ENCODE results near the gene CLDN16.

The CLDN16 gene

DNA sequence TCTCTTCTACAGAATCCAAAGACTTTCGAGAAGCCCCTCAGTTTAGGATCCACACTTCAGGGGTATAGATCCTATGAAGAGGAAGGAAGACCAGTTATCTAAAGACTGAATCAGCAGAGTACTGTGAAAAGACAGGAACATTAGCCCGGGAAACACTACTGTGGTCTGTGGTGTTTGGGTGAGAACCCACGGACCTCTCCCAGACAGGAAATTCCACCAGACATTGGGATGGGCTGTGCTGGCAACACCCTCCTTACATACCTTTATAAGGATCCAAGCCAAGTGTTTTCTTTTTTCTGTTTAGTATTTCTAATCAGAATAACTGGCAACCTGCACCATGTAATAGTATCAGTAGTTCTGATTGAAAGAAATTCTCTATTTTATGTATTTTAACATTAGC lies 47.7 kb downstream of the CLDN16 start:
- no peaks in the 10 kb centered on the region for H3K9me3 ChIP-seq (ENCODE audit: control insufficient read depth, insufficient read depth, low read length)
- H3K36me3 ChIP-seq (ENCODE audit: control insufficient read depth, insufficient read depth, low read length): no peaks in the 10 kb centered on the region
- no peak for DNase-seq (ENCODE audit: low read depth, low spot score)
- no peak overlapping the region for H3K4me3 ChIP-seq (ENCODE audit: low read length)
- no CpG with 5 or more reads among the region's 3 CpGs for WGBS (ENCODE audit: insufficient coverage, insufficient read length)
- no peak overlapping the region for H3K27ac ChIP-seq (ENCODE audit: low read length)
- H3K4me1 ChIP-seq (ENCODE audit: control insufficient read depth, insufficient read depth, low read length): no peaks in the 10 kb centered on the region
- no peaks in the 10 kb centered on the region for H3K27me3 ChIP-seq (ENCODE audit: control insufficient read depth, insufficient read depth, low read length)

DNA sequence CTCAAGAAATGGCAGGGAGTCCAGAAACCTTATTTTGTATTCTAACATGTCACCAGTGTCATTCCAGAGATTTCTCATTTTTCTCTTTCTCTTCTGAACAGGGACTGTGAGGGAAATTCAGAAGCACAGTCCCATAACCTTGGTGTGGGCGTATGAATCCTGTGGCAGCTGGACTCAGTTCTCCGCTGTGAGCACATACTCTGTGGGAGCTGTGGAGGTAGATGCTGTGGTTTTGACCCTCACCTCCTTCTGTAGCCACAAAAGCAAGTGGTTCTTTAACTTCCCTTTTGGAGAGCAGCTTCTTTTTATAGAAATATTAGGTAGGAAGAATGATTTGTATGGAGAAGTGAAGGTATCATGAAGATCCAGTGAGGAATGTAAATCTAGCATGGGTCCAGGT lies 48.4 kb downstream of the CLDN16 start:
- no peak for DNase-seq (ENCODE audit: low read depth, low spot score)
- H3K36me3 ChIP-seq (ENCODE audit: control insufficient read depth, insufficient read depth, low read length): no peaks in the 10 kb centered on the region
- no peak overlapping the region for H3K27ac ChIP-seq (ENCODE audit: low read length)
- no peaks in the 10 kb centered on the region for H3K27me3 ChIP-seq (ENCODE audit: control insufficient read depth, insufficient read depth, low read length)
- no peak overlapping the region for H3K4me3 ChIP-seq (ENCODE audit: low read length)
- WGBS (ENCODE audit: insufficient coverage, insufficient read length): no CpG with 5 or more reads among the region's 2 CpGs
- no peaks in the 10 kb centered on the region for H3K9me3 ChIP-seq (ENCODE audit: control insufficient read depth, insufficient read depth, low read length)
- no peaks in the 10 kb centered on the region for H3K4me1 ChIP-seq (ENCODE audit: control insufficient read depth, insufficient read depth, low read length)

DNA sequence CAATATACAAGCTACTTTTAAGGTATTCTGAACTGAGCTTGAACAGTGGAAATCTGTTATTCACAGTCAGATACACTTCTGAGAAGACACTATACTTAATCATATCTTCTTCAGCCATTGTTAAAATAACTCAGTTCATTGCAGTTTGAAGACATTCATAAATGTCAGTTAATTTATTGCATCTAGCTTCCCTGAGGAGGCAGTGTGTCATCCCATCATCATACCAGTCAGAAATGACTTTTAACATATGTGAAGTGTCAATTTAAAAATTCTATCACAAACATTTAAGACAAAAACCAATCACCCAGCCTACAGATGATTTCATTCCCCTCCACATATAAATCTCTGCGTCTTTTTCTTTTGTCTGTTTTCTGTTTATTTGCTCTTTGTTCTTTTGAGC lies 54.3 kb downstream of the CLDN16 start:
- no peak overlapping the region for H3K4me3 ChIP-seq (ENCODE audit: low read length)
- DNase-seq (ENCODE audit: low read depth, low spot score): no peak
- H3K9me3 ChIP-seq (ENCODE audit: control insufficient read depth, insufficient read depth, low read length): no peaks in the 10 kb centered on the region
- no CpG with 5 or more reads among the region's 1 CpG for WGBS (ENCODE audit: insufficient coverage, insufficient read length)
- no peaks in the 10 kb centered on the region for H3K27me3 ChIP-seq (ENCODE audit: control insufficient read depth, insufficient read depth, low read length)
- no peaks in the 10 kb centered on the region for H3K36me3 ChIP-seq (ENCODE audit: control insufficient read depth, insufficient read depth, low read length)
- H3K27ac ChIP-seq (ENCODE audit: low read length): no peak overlapping the region
- H3K4me1 ChIP-seq (ENCODE audit: control insufficient read depth, insufficient read depth, low read length): no peaks in the 10 kb centered on the region

DNA sequence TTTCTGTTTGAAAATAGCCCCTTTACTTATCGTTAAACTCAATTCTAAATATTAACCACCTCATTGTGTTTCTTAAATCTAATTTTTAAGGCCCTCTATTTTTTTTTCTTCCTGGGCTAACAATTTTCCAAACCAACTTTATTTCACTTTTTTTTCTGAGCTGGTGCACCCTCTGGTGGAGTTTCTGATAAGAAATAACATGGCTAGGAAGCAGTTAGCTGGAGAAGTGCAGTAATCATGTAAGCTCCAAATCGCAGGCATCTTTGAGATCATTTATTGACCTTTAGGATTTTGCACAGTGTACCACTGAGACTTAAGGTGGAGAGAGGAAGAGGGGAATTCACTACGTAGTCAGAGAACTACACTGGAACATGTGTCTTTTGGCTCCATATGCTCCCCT lies 55.3 kb downstream of the CLDN16 start:
- H3K4me3 ChIP-seq (ENCODE audit: low read length): no peak overlapping the region
- no peaks in the 10 kb centered on the region for H3K36me3 ChIP-seq (ENCODE audit: control insufficient read depth, insufficient read depth, low read length)
- no peaks in the 10 kb centered on the region for H3K27me3 ChIP-seq (ENCODE audit: control insufficient read depth, insufficient read depth, low read length)
- H3K9me3 ChIP-seq (ENCODE audit: control insufficient read depth, insufficient read depth, low read length): no peaks in the 10 kb centered on the region
- H3K4me1 ChIP-seq (ENCODE audit: control insufficient read depth, insufficient read depth, low read length): no peaks in the 10 kb centered on the region
- DNase-seq (ENCODE audit: low read depth, low spot score): no peak
- H3K27ac ChIP-seq (ENCODE audit: low read length): no peak overlapping the region
- 100% methylated on average over 1 of the region's 3 CpGs for WGBS (ENCODE audit: insufficient coverage, insufficient read length)

DNA sequence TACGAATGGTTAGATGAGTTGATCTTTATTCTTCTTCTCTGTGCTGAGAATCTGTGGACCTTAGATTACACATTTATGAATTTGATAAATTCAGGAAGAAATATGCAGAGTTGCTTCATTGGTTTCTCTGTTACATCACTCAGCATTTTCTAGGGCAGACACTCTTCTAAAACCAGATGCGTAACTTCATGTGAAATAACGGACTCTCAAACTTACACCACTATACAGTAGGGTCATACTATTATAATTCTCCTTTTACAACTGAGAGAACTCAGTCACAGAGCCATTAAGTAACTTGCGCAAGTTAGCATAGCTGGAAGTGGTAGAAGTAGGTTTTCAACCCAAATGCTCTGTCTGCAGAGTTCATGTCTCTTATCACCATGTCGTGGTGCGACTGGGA lies 56.0 kb downstream of the CLDN16 start:
- H3K36me3 ChIP-seq (ENCODE audit: control insufficient read depth, insufficient read depth, low read length): no peaks in the 10 kb centered on the region
- DNase-seq (ENCODE audit: low read depth, low spot score): no peak
- no peaks in the 10 kb centered on the region for H3K27me3 ChIP-seq (ENCODE audit: control insufficient read depth, insufficient read depth, low read length)
- no peak overlapping the region for H3K27ac ChIP-seq (ENCODE audit: low read length)
- no CpG with 5 or more reads among the region's 6 CpGs for WGBS (ENCODE audit: insufficient coverage, insufficient read length)
- no peaks in the 10 kb centered on the region for H3K9me3 ChIP-seq (ENCODE audit: control insufficient read depth, insufficient read depth, low read length)
- no peaks in the 10 kb centered on the region for H3K4me1 ChIP-seq (ENCODE audit: control insufficient read depth, insufficient read depth, low read length)
- no peak overlapping the region for H3K4me3 ChIP-seq (ENCODE audit: low read length)

DNA sequence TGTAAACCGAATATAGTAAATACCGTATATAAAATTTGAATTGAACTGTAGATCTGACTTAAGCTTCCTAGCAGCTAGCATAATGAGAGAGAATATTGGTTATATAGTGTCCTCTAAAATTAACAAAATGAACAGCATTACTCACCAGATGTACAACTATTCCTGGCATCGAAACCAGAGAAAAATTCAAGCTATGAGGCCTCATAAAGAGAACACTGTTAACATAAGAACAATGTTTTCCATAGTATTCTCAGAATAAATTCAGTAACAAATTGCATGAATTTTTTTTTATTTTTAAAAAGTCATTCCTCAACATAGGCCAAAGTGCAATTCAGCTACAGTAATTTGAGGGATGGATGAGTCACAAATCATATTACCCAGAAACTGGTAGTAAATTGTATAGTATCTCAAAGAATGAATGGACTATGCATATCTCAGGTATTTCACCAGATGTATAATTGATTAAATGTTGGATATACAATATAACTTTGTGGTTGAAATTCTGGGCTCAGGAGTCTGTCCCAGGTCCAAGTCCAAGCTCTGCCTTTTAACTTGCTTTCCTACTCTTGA lies 56.7 kb downstream of the CLDN16 start:
- no peak overlapping the region for H3K27ac ChIP-seq (ENCODE audit: low read length)
- H3K4me3 ChIP-seq (ENCODE audit: low read length): no peak overlapping the region
- H3K9me3 ChIP-seq (ENCODE audit: control insufficient read depth, insufficient read depth, low read length): no peaks in the 10 kb centered on the region
- H3K4me1 ChIP-seq (ENCODE audit: control insufficient read depth, insufficient read depth, low read length): no peaks in the 10 kb centered on the region
- no peak for DNase-seq (ENCODE audit: low read depth, low spot score)
- H3K36me3 ChIP-seq (ENCODE audit: control insufficient read depth, insufficient read depth, low read length): no peaks in the 10 kb centered on the region
- H3K27me3 ChIP-seq (ENCODE audit: control insufficient read depth, insufficient read depth, low read length): no peaks in the 10 kb centered on the region
- WGBS (ENCODE audit: insufficient coverage, insufficient read length): no CpG with 5 or more reads among the region's 3 CpGs

DNA sequence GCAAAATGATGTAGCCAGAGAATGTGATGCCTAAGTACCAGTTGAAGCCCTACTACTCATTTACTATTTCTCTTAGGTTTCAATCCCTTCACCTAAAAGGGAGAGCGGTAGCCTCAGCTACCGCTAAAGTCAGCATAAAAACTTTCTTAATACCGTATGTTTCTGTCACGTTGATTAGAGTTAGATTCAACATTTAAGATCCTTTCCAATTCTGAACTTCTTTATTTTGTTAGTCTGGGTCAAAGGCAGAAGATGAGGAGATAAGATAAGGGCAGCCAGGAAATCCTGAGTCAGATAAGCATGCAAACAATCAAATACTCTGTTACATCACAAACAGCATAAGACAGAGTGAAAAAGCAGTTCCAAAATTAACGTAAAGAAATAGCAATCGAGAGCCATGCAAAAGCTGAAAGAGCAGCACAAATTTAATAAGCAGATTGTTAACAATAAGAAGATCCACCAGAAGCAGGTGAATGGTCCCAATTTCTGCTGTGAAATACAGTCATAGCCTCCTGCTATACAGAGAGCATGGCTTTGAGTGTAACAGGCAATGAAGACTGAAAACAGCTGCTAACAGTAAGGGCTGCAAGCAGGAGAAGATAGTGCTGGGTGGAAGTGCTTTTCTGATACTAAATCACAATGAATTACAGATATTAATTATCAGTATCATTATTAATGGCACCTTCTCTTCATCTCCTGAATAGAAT lies 58.8 kb downstream of the CLDN16 start:
- H3K4me1 ChIP-seq (ENCODE audit: control insufficient read depth, insufficient read depth, low read length): no peaks in the 10 kb centered on the region
- H3K27ac ChIP-seq (ENCODE audit: low read length): no peak overlapping the region
- no CpG with 5 or more reads among the region's 6 CpGs for WGBS (ENCODE audit: insufficient coverage, insufficient read length)
- no peaks in the 10 kb centered on the region for H3K9me3 ChIP-seq (ENCODE audit: control insufficient read depth, insufficient read depth, low read length)
- no peaks in the 10 kb centered on the region for H3K27me3 ChIP-seq (ENCODE audit: control insufficient read depth, insufficient read depth, low read length)
- DNase-seq (ENCODE audit: low read depth, low spot score): no peak
- H3K36me3 ChIP-seq (ENCODE audit: control insufficient read depth, insufficient read depth, low read length): no peaks in the 10 kb centered on the region
- no peak overlapping the region for H3K4me3 ChIP-seq (ENCODE audit: low read length)

DNA sequence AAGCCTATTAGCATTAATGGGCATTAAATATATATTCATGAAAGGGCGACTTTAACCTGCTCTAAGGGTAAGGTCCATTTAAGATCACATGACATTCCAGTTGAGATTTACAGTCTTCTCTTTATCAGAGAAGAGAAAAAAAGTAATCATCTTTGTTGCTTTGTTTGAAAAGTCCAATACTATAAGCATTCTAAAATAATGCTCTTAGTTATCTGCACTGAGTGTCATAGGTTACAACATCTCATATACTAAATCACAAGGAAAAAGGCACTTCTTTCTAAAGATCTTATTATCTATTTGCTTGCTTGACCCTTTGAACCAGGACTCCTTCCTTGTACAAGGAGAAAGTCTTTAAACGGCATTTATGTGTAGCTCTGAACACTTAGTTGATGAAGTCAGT lies 60.3 kb downstream of the CLDN16 start:
- no peak for DNase-seq (ENCODE audit: low read depth, low spot score)
- no peaks in the 10 kb centered on the region for H3K36me3 ChIP-seq (ENCODE audit: control insufficient read depth, insufficient read depth, low read length)
- no peak overlapping the region for H3K4me3 ChIP-seq (ENCODE audit: low read length)
- no CpG with 5 or more reads among the region's 2 CpGs for WGBS (ENCODE audit: insufficient coverage, insufficient read length)
- no peaks in the 10 kb centered on the region for H3K9me3 ChIP-seq (ENCODE audit: control insufficient read depth, insufficient read depth, low read length)
- H3K4me1 ChIP-seq (ENCODE audit: control insufficient read depth, insufficient read depth, low read length): no peaks in the 10 kb centered on the region
- H3K27ac ChIP-seq (ENCODE audit: low read length): no peak overlapping the region
- no peaks in the 10 kb centered on the region for H3K27me3 ChIP-seq (ENCODE audit: control insufficient read depth, insufficient read depth, low read length)

DNA sequence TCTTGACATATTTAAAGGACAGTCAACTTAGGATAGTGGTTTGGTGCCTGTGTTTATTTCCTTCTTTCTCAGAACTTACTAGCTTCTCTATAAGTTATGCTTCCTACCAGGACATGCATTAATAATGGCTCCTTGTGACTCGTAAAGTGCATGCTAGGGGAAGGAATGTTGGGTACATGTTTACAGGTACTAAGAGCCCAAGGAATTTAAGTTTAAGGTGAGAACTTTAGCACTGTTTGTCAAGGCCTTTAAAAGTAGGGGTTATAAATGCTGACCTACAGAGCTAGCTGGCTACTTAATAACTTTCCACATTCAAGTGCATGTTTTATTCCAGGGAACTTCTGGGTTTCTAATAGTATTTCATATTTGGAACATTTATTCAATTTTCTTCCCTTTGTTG lies 61.8 kb downstream of the CLDN16 start, which contains the start of gene TMEM207:
Gene TMEM207 (minus strand): TSS at position 101 of the 400 bp plus-strand sequence. CDS start 92 bp downstream, at position 9.
- DNase-seq (ENCODE audit: low read depth, low spot score): no peak
- Histone ChIP-seq H3K36me3 (ENCODE audit: control insufficient read depth, insufficient read depth, low read length) (no peaks in the 10 kb centered on the region), H3K4me3 (ENCODE audit: low read length) (no peak within 1 kb of the TSS), H3K4me1 (ENCODE audit: control insufficient read depth, insufficient read depth, low read length) (no peaks in the 10 kb centered on the region), H3K27ac (ENCODE audit: low read length) (no peak within 1 kb of the TSS), H3K27me3 (ENCODE audit: control insufficient read depth, insufficient read depth, low read length) (no peaks in the 10 kb centered on the region), H3K9me3 (ENCODE audit: control insufficient read depth, insufficient read depth, low read length) (no peaks in the 10 kb centered on the region)
- WGBS (ENCODE audit: insufficient coverage, insufficient read length): no CpG with 5 or more reads among the region's 1 CpG

DNA sequence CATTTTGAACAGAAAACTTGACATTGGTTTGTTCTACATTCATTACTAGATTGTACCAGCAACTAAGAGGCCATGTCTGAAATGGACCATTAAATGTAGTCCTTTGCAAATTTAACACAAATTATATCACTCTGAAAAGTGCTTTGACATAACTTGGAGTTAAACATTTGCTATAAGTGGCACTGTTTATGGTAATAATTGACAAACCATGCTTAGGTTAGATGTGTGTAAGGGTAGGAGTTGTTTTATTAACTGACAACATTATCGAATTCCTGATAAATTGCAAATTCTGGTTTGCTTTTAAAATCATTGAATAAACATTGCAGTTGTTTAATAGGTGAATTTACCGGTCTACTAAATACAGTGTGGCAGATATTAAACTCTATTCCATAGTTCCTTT lies 67.9 kb downstream of the CLDN16 start:
- DNase-seq (ENCODE audit: low read depth, low spot score): no peak
- H3K27me3 ChIP-seq (ENCODE audit: control insufficient read depth, insufficient read depth, low read length): no peaks in the 10 kb centered on the region
- no peak overlapping the region for H3K27ac ChIP-seq (ENCODE audit: low read length)
- WGBS (ENCODE audit: insufficient coverage, insufficient read length): no CpG with 5 or more reads among the region's 2 CpGs
- H3K36me3 ChIP-seq (ENCODE audit: control insufficient read depth, insufficient read depth, low read length): no peaks in the 10 kb centered on the region
- no peak overlapping the region for H3K4me3 ChIP-seq (ENCODE audit: low read length)
- H3K4me1 ChIP-seq (ENCODE audit: control insufficient read depth, insufficient read depth, low read length): no peaks in the 10 kb centered on the region
- no peaks in the 10 kb centered on the region for H3K9me3 ChIP-seq (ENCODE audit: control insufficient read depth, insufficient read depth, low read length)

DNA sequence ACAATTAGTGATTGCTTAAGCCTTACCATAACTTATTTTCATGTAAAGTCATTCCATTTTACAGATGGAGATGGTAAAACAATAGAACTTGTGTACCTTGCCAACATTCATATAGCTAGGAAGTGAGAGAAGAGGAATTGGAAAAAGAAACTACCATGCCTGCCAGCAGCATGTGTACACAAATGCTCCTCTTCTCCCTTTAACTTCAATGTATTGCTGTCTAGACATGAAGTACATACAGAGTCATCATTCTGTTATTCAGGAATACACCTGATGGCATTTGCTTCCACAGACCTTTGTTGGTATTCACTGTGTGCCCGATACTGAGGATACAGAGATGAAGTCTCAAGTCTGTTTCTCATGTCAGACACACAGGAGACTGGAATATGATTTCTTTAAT lies 68.8 kb downstream of the CLDN16 start:
- no peaks in the 10 kb centered on the region for H3K36me3 ChIP-seq (ENCODE audit: control insufficient read depth, insufficient read depth, low read length)
- WGBS (ENCODE audit: insufficient coverage, insufficient read length): no CpG with 5 or more reads among the region's 1 CpG
- DNase-seq (ENCODE audit: low read depth, low spot score): no peak
- H3K9me3 ChIP-seq (ENCODE audit: control insufficient read depth, insufficient read depth, low read length): no peaks in the 10 kb centered on the region
- no peaks in the 10 kb centered on the region for H3K4me1 ChIP-seq (ENCODE audit: control insufficient read depth, insufficient read depth, low read length)
- H3K27me3 ChIP-seq (ENCODE audit: control insufficient read depth, insufficient read depth, low read length): no peaks in the 10 kb centered on the region
- H3K27ac ChIP-seq (ENCODE audit: low read length): no peak overlapping the region
- H3K4me3 ChIP-seq (ENCODE audit: low read length): no peak overlapping the region
